Measurements from ENCODE around the gene TFPI. TPM values are rescaled to one million over a fixed set of nuclear protein-coding genes. Genes with fewer than 3 reads are reported as not detected.

The TFPI gene
- total and polyA plus RNA-seq, 9 donors, result 23.3 to 98.0 (median 48.8) TPM

DNA sequence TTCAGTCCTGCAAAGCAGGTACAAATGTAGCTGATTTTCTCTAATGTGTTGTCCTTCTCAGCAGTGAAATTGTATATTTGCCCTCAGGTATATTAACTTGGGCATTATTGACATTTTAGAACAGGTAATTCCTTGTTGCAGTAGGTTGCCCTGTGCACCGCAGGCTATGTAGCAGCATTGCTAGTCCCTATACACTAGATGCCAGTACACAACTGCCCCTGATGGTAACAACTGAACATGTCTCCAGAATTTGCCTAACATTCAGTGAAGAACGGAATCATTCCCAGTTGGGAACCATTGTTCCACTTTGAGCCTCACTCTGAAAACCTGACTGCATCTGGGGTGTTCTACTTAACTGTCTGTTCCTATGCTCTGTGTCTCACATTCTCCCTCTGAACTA is 23.1 kb upstream of the TFPI start:
- Histone ChIP-seq H3K4me3 (no peak overlapping the region), H3K36me3 (no peaks in the 10 kb centered on the region), H3K27ac (no peak overlapping the region), H3K27me3 (no peaks in the 10 kb centered on the region), H3K9me3 (no peaks in the 10 kb centered on the region), H3K4me1 (ENCODE audit: insufficient read depth) (no peaks in the 10 kb centered on the region)
- intact Hi-C loops (cut with DNase I), result loop anchor here in 3 of 4 donors (5.0 to 10.0 kb wide), 3 partner anchors 63 to 75 kb away; no protein-coding TSS in a partner anchor
- TF ChIP-seq, protein P1, sequence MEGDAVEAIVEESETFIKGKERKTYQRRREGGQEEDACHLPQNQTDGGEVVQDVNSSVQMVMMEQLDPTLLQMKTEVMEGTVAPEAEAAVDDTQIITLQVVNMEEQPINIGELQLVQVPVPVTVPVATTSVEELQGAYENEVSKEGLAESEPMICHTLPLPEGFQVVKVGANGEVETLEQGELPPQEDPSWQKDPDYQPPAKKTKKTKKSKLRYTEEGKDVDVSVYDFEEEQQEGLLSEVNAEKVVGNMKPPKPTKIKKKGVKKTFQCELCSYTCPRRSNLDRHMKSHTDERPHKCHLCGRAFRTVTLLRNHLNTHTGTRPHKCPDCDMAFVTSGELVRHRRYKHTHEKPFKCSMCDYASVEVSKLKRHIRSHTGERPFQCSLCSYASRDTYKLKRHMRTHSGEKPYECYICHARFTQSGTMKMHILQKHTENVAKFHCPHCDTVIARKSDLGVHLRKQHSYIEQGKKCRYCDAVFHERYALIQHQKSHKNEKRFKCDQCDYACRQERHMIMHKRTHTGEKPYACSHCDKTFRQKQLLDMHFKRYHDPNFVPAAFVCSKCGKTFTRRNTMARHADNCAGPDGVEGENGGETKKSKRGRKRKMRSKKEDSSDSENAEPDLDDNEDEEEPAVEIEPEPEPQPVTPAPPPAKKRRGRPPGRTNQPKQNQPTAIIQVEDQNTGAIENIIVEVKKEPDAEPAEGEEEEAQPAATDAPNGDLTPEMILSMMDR (IDR thresholded peaks at IDR 0.05), result no peak
- TF ChIP-seq POLR2A (IDR thresholded peaks at IDR 0.05) (no peak), EP300 (IDR thresholded peaks at IDR 0.05) (no peak)
- WGBS, 3 donors, result 95 to 99% (median 97%) methylated on average over 2 of the region's 2 CpGs
- DNase-seq, result no peak

GRCh38 chr2:187576906-187577305 is 22.7 kb upstream of the TFPI start:
- Histone ChIP-seq H3K4me1 (ENCODE audit: insufficient read depth) (no peaks in the 10 kb centered on the region), H3K36me3 (no peaks in the 10 kb centered on the region), H3K9me3 (no peaks in the 10 kb centered on the region), H3K27ac (no peak overlapping the region), H3K27me3 (no peaks in the 10 kb centered on the region), H3K4me3 (no peak overlapping the region)
- intact Hi-C loops (cut with DNase I), result loop anchor here in 3 of 4 donors (5.0 to 10.0 kb wide), 3 partner anchors 62 to 75 kb away; no protein-coding TSS in a partner anchor
- no peak for DNase-seq
- TF ChIP-seq EP300 (IDR thresholded peaks at IDR 0.05) (no peak), POLR2A (IDR thresholded peaks at IDR 0.05) (no peak)
- TF ChIP-seq, protein P1 (IDR thresholded peaks at IDR 0.05), result no peak

GRCh38 chr2:187575751-187576067 is 21.5 kb upstream of the TFPI start:
- intact Hi-C loops (cut with DNase I), result loop anchor here in 3 of 4 donors (5.0 to 10.0 kb wide), 3 partner anchors 61 to 73 kb away; no protein-coding TSS in a partner anchor
- Histone ChIP-seq H3K4me1 (ENCODE audit: insufficient read depth) (no peaks in the 10 kb centered on the region), H3K4me3 (no peak overlapping the region), H3K36me3 (no peaks in the 10 kb centered on the region), H3K9me3 (no peaks in the 10 kb centered on the region), H3K27me3 (no peaks in the 10 kb centered on the region), H3K27ac (no peak overlapping the region)
- no peak for DNase-seq
- 0 to 1% (median 0%) methylated on average over 1 of the region's 1 CpG for WGBS, 3 donors
- TF ChIP-seq POLR2A (IDR thresholded peaks at IDR 0.05) (no peak), EP300 (IDR thresholded peaks at IDR 0.05) (no peak)
- TF ChIP-seq, protein P1 (IDR thresholded peaks at IDR 0.05), result no peak

- no peak for DNase-seq
- Histone ChIP-seq H3K36me3 (no peaks in the 10 kb centered on the region), H3K27me3 (no peaks in the 10 kb centered on the region), H3K4me3 (no peak overlapping the region), H3K9me3 (no peaks in the 10 kb centered on the region), H3K4me1 (ENCODE audit: insufficient read depth) (no peaks in the 10 kb centered on the region), H3K27ac (no peak overlapping the region)
- intact Hi-C loops (cut with DNase I), result loop anchor here in 3 of 4 donors (5.0 to 10.0 kb wide), 4 partner anchors 43 to 73 kb away; no protein-coding TSS in a partner anchor
- WGBS, 3 donors, result 7 to 16% (median 9%) methylated on average over 3 of the region's 3 CpGs
- TF ChIP-seq EP300 (IDR thresholded peaks at IDR 0.05) (no peak), POLR2A (IDR thresholded peaks at IDR 0.05) (no peak)
- TF ChIP-seq, protein P1 (IDR thresholded peaks at IDR 0.05), result no peak
These were observed 20.9 kb upstream of the TFPI start for GRCh38 chr2:187574969-187575750.
